HG02840 (cell line): Measurements from ENCODE around the gene NUDT22.

ENCODE experiments used
- ATAC-seq: cut with Tn5 transposase; IDR thresholded peaks from one replicate; pipeline ENCODE4 v1.9.1; 2021; ENCODE audit warnings: mild to moderate bottlenecking, moderate library complexity, moderate number of reproducible peaks; ENCODE audit not compliant: unreplicated experiment, low FRiP score

The NUDT22 gene

GRCh38 chr11:64206457-64207255 is 19.4 kb upstream of the NUDT22 start, which contains the start of gene FERMT3:
Gene FERMT3, plus strand, starts transcription at chr11:64206721. Its CDS starts 644 bp downstream, at chr11:64207365.
- no peak for ATAC-seq

DNA sequence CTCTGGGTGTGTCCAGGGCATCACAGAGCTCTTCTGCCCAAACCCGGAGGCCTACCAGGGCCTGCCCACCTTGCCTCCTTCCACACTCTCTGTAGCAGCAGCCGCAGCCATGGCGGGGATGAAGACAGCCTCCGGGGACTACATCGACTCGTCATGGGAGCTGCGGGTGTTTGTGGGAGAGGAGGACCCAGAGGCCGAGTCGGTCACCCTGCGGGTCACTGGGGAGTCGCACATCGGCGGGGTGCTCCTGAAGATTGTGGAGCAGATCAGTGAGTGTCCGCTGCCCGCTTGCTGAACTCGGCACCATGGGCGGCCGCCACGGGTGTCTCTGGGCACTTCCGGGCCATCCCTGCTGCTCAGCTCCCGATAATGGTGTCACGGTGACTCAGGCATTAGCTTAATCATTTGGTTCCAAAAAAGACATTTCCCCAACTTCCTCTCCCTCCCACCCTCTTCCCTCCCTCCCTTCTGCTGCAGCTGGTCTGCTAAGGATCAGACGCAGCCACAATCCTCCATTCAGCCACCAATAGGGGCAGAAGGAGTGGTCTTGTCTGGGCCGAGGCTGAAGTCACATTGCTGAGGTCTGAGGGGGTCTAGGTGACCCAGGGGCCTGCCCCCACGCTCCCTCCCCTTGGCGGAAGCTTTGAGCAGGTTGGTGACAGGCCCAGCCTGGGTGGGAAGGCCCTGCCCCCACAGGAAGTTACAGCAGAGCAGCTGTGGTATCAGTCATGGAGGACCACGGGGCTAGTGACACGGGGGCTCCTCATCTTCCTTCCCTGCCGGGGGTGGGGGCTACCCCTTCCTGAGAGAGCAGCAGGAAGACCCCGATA is 18.6 kb upstream of the NUDT22 start:
- peak; percentile 49 for ATAC-seq

DNA sequence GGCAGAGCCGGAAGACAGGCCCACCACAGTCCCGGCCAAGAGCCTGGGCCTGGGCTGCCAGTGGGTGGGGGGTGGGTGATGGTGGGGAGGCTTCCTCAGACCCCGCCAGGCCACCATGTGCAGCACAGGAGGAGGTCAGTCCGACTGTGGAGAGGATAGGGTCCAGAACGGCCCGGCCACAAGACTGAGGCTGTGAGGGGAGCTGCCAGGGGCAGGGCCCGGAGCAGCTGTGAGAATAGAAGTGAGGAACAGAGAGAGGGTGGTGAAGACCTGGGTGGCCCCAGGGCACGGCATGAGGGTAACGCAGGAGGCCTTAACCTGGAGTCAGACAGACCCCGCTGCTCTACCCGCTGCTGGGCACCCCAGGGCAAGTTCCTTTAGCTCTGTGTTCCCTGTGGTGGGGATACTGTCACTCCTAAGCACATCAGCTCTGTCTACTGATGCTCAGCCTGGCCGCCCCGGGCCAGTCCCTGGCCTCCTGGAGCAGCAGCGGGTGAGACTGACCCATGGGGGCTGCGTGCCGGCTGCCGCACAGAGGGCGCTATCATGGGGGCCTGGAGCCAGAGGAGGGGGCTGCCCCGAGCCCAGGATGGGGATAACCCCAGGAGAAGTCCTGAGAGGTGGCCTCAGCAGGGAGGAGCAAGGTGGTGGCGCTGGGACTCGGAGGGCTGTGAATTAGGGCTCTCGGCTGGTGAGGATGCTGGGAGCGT is 17.8 kb upstream of the NUDT22 start:
- no peak for ATAC-seq

DNA sequence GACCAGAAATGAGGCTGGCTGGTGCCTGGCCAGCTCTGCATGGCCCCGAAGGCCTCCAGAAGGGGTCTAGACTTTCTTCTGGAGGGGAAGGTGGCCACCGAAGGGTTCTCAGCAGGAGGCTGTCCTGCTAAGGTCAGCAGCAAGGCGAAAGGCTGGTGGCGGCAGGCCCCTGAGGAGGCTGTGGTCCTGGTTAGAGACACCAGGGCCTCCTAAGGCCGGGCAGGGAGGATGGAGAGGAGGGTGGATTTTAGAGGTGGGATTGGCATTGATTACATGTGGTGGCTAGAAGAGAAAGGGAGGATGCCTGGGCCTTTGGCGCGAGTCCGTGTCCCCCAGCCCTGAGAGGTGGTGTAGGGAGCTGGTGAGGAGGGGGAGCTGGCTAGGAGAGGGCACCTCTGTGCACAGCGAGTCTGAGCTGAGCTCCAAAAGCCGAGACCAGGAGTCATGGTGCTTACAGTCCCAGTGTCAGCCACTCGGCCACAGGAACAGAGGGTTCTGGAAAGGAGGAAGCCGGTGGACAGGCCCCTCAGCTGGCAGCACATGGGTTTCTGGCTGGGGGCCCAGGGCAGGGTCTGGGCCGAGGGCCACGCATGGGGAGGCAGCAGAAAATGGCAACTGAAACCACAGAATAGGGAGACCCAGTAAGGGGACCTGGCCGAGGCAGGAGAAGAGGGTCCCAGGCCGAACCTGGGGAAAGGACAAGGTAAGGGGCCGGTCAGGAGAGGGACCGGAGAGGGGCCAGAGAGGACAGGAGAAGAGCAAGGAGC is 17.1 kb upstream of the NUDT22 start:
- ATAC-seq: no peak

DNA sequence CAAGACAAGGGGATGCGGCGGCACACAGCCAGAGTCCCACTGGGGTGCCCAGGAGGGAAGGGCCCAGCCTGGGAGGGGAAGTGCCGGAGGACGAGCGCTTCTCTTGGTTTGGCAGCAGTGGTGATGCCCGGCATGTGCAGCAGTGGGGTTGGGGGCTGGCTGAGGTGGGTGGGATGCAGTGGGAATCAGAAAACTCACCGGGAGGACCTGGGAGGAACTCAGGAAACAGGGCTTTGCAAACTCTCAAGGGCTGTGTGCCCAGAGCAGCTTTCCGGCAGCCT is 16.6 kb upstream of the NUDT22 start:
- no peak for ATAC-seq

GRCh38 chr11:64210301-64211020 is 15.6 kb upstream of the NUDT22 start:
- ATAC-seq: no peak

DNA sequence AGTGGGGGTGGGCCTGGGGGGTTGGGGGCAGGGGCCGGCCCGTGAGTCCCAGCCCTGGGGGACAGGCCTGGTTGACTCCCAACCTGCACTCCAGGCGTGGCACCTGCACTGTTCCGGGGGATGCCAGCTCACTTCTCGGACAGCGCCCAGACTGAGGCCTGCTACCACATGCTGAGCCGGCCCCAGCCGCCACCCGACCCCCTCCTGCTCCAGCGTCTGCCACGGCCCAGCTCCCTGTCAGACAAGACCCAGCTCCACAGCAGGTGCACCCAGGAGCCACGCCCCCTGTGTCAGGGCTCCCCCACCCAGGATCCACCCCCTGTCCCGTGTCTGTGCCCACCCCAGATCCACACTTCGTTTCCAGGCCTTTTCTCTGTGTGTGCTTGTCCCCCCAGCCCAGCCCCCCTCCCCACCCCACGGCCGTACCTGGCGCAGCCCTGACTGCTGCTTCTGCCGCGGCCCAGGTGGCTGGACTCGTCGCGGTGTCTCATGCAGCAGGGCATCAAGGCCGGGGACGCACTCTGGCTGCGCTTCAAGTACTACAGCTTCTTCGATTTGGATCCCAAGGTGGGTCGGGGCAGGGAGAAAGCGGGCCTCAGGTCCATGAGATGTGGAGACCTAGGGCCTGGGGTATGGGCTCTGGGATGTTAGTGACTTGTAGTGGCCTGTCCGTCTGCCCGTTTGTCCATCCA is 14.7 kb upstream of the NUDT22 start:
- no peak for ATAC-seq

GRCh38 chr11:64216879-64217278 is 9.2 kb upstream of the NUDT22 start:
- ATAC-seq: no peak

- ATAC-seq: no peak
These were observed 7.3 kb upstream of the NUDT22 start for GRCh38 chr11:64218628-64219353.

- ATAC-seq: no peak
These were observed 6.8 kb upstream of the NUDT22 start for GRCh38 chr11:64219354-64219684.

GRCh38 chr11:64219755-64220154 is 6.3 kb upstream of the NUDT22 start:
- no peak for ATAC-seq

DNA sequence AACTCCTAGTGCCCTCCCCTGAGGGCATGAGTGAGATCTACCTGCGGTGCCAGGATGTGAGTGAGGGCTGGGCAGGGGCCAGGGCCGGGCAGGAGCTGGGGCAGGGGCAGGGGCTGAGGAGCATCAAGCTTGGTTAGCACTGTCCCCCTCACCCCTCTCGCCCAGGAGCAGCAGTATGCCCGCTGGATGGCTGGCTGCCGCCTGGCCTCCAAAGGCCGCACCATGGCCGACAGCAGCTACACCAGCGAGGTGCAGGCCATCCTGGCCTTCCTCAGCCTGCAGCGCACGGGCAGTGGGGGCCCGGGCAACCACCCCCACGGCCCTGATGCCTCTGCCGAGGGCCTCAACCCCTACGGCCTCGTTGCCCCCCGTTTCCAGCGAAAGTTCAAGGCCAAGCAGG is 5.8 kb upstream of the NUDT22 start:
- no peak for ATAC-seq

- ATAC-seq: no peak
These were observed 5.3 kb upstream of the NUDT22 start for GRCh38 chr11:64220798-64221197.

- ATAC-seq: no peak
These were observed 3.4 kb upstream of the NUDT22 start for GRCh38 chr11:64222651-64223000.

GRCh38 chr11:64223001-64223651 is 2.9 kb upstream of the NUDT22 start:
- no peak for ATAC-seq

- ATAC-seq: no peak
These were observed 1.8 kb upstream of the NUDT22 start for GRCh38 chr11:64224151-64224890.

DNA sequence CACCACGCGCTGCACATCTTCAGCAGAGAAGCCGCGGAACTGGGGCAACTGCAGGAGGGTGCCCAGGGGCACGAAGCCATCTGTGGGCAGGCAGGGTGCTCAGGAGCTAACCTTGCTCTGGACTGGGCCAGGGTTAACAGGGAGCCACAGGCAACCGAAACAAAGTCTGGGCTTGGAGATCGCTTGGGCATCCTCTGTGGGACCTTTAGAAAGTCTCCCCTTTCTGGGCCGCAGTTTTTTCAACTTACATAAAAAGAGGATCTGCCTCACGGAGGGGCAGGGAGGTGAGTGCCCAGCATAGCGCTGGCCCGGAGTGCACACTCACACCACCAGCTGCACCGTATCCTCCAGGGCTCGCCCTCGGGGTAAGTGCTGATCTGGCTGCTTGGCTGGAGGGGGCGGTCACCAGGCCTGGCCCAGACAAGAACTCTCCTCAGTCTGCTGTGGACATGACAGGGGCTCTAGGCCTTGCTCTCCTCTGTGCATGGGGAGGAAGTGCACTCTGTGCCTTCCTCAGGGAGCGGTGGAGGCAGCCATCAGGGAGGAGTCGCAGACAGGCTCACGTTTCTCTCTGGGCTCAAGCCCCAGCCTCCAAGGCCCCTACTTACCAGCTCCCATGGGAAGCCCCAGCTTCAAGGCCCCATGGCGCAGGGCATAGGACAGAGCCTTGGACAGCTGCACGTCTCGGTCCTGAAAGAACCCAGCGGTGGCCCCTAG is 1.0 kb upstream of the NUDT22 start:
- ATAC-seq: no peak
